Fibroblast of the aortic adventitia (primary cell): ENCODE results near the gene METAP1D. TPM values are rescaled to one million over a fixed set of nuclear protein-coding genes. Genes with fewer than 3 reads are reported as not detected.
A peak's percentile ranks its signal among the peaks of the same experiment; 100 is the strongest.

ENCODE experiments used
- DNase-seq: peaks from one replicate; pipeline ENCODE4 v3.0.0-alpha.2; 2010; ENCODE audit warnings: low read depth
- H3K4me3 ChIP-seq: 2 replicates; pipeline ENCODE4 v1.5.1; 2011; ENCODE audit warnings: low read depth, mild to moderate bottlenecking, control low read depth, low read length, moderate library complexity
- total RNA-seq: library from RNA; depleted of rRNA; stranded (reverse); fragments of >200 nt; gene quantifications from 2 replicates; pipeline ENCODE4 v1.2.3, GENCODE V29; 2012; ENCODE audit warnings: low replicate concordance
- TF ChIP-seq, protein P1 (sequence below): IDR thresholded peaks from 2 replicates; pipeline ENCODE4 v1.5.1; 2011; ENCODE audit warnings: mild to moderate bottlenecking, low read length, control low read depth, inconsistent platforms; ENCODE audit not compliant: insufficient read depth

METAP1D gene
- total RNA-seq, 1 donor, result 14.3 TPM

DNA sequence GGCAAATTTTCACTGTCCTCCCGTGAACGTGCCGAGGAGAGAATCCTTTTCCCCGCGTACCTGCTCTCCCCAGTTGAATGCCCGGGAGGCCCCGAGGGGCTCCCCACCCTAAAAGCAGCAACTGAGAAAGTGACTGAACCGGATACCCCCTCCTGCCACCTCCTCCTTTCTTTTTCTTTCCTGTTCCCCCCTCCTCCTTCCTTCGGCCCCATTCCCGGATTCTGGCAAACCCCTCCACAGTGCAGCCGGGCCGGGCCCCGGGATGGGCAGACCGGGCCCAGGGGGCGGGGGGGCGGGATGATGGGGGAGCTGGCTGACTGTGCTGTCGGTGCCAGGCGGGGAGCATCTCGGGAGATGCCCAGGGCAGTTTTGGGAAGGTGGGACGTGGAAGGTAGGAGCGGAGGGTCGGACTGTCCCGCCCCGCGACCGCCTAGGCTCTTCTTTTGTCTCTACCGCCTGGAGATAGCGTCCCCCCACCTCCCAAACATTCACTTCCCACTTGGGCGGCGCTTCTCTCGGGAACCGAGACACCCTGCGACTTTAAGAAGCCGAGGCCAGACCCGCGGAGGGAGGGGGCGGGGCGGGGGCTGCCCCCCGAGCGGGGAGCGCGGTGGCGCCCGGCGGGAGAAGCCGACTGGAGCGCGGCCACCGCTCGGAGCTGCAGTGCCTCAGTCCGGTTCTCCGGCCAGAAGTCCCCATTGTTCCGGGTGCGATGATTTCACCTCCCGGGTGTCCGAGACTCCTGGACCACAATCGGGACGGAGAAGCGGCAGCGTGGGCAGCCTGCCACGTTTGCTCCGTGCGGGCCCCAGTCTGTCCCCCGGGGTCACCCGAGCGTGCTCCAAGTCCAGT lies 94.8 kb downstream of the METAP1D start:
- peak; percentile 41 for DNase-seq
- H3K4me3 ChIP-seq, result peak overlapping the region; percentile 72
- TF ChIP-seq, protein P1, sequence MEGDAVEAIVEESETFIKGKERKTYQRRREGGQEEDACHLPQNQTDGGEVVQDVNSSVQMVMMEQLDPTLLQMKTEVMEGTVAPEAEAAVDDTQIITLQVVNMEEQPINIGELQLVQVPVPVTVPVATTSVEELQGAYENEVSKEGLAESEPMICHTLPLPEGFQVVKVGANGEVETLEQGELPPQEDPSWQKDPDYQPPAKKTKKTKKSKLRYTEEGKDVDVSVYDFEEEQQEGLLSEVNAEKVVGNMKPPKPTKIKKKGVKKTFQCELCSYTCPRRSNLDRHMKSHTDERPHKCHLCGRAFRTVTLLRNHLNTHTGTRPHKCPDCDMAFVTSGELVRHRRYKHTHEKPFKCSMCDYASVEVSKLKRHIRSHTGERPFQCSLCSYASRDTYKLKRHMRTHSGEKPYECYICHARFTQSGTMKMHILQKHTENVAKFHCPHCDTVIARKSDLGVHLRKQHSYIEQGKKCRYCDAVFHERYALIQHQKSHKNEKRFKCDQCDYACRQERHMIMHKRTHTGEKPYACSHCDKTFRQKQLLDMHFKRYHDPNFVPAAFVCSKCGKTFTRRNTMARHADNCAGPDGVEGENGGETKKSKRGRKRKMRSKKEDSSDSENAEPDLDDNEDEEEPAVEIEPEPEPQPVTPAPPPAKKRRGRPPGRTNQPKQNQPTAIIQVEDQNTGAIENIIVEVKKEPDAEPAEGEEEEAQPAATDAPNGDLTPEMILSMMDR, result no peak

DNA sequence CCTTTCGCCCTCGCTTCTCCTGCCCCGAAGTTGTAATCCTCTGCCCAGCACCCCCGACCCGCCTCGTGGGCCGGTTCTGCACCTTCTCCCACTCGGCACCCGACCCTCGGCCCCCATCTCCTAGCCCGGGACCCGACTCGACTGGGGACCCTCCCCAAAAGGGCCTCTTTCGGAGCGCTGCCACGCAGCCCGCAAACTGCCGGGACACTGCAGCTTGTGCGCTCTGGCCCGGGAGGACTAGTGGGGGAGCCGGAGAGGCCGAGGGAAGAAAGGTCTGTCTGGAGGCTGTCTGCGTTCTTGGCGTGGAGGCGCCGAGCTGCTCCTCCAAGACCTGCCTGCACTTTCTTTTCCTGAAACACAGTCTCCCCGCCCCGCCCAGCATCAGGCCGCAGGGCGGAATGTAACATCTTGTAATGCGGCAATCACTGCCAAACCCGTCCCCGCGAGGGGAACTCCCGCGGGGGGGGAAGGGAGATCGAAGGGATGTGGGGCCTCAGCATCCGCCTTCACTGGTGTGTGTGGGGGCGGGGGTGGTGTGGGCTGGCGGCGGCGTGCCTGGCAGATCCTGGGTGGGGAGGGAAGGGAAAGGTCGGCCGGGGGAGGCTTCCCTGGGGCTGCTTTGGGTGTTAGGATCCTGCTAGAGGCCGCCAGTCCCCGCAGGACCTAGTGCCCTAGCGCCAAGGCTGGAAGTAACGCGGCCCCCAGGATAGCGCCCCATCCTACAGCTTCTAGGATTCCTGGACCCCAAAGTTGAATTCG lies 95.6 kb downstream of the METAP1D start:
- peak overlapping the region; percentile 72 for H3K4me3 ChIP-seq
- DNase-seq, result peak; percentile 91
- TF ChIP-seq, protein P1, result no peak

DNA sequence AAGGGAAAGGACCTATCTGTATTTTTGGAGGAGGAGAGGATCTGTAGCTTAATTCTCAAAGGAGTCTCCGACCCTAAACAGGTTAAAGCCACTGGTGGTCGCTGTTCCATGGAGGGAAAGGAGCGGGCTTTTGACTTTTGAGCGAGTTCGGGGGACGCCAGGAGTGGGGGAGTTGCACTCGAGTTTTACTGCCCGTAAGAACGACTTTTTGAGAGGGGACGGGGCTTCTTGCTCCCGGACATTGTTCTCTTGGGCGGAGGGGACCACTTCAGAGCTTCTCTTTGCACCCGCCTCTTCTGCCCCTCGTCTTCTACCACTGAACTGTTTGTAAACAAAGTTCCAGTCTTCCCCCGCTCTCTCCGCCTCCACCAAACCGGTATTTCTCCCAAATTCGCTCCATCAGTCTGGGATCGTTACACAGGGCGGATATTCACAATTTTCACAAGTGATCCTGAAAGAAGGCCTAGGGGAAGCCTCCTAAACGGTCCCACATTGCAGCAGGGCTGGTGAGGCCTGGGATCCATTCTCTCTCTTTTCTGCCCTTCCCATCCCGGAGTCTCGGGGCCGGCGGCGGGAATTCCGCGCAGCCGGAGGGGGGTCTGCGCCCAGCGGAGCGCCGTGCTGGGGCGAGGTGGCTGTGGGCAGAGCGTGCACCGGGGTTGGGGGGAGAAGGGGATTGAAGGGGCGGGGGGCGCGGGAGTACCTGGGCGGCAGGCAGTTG lies 96.3 kb downstream of the METAP1D start:
- TF ChIP-seq, protein P1, result peak; percentile 35
- DNase-seq, result peak; percentile 43
- peak overlapping the region; percentile 72 for H3K4me3 ChIP-seq

DNA sequence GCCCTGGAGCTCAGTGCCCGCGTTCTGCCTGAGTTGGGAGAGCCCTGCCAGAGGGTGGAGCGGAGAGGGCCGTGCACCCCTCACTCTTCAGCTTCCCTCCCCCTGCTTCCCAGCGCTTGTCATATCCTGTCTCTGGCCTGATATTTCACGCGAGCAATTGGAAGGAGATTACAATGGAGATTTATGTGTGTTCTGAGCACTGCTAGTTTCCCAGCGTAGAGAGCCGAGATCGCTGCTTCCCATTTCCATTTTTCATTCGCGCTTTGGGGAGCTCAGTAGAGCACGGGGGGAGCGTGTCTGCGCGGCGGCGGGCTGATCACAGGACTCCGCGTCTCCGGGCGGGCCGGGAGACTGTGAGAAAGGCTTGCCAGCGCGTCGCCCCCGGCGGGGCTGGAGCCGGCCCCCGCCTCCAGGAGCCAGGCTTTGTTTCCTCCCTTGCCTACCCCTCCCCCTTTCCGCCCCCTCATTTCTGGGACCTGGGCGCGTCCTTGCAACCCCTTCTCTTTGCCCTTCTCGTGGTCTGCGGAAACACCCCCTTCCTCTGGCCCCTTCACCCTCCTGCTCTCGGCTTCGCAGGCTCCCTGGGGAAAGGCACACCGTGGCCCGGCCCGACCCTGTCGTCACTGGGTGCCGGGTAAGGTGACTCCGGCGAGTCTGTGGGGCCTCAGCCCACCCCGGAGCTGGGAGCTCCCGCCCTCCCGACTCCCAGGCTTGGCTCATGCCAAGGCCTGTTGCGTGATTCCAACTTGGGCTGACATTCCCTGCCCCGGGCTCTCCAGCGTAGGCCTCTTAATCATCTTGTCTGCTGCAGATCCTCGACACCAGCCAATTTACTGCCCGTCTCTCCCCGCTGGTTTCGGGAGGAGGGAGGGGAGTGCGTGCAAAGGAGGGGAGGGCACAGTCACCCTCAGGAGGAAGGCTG lies 97.1 kb downstream of the METAP1D start:
- DNase-seq, result peak; percentile 87
- TF ChIP-seq, protein P1, result no peak
- H3K4me3 ChIP-seq, result peak overlapping the region; percentile 72

DNA sequence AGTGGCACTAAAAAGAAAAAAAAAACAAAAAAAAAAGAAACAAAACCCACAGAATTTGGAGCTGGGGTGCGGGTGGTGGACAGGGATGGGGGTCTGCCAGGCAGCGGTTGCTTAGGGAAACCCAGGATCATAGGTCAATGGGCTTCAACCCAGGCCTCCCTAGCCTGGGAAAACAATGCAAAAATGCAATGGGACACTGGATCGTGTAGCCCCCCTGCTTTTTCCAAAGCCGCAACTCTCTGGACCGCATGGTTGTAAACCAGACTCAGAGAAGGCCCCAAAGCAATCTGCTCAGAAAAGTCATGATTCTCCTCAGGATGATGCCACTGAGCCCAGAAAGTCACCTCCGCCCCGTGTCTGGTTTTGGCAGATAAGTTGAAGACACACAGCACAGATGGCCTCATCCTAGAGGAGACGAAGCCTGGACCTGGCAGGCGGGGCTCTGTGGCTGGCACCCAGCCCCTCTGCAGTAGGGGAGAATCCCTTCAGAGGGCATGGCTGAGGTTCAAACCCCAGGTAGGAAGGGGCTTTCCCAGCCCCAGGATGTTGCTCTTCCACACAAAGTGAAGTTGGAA lies 97.9 kb downstream of the METAP1D start:
- DNase-seq, result peak; percentile 12
- peak overlapping the region; percentile 72 for H3K4me3 ChIP-seq
- TF ChIP-seq, protein P1, result no peak
